Stimulated activated CD4-positive, alpha-beta T cell treated with anti-CD3 and anti-CD28 coated beads, Interleukin-1b, Interleukin-23, amount 100 ng/mL, for 1 hour (primary cell): ENCODE measurements around the gene HLA-DMB.

Source experiments
- DNase-seq, 2 donors: peaks; one replicate each; pipeline ENCODE4 v3.0.0-alpha.2; 2020; ENCODE audit warnings: low read depth in 2 of 2

The HLA-DMB gene

GRCh38 chr6:32971581-32972352 is 30.9 kb upstream of the HLA-DMB start:
- peak; percentile 98 to 100 for DNase-seq

- no peak for DNase-seq
These were observed 30.4 kb upstream of the HLA-DMB start for GRCh38 chr6:32971242-32971580.

- peak; percentile 49 to 72 for DNase-seq
These were observed 29.8 kb upstream of the HLA-DMB start for GRCh38 chr6:32970413-32971241.

- peak in 1 of 2 donors; percentile 58 for DNase-seq
These were observed 29.0 kb upstream of the HLA-DMB start for GRCh38 chr6:32969685-32970412.

- peak in 1 of 2 donors; percentile 56 for DNase-seq
These were observed 28.2 kb upstream of the HLA-DMB start for GRCh38 chr6:32968867-32969684.

- peak; percentile 83 to 93 for DNase-seq
These were observed 27.5 kb upstream of the HLA-DMB start, which contains the start of gene BRD2 for GRCh38 chr6:32968093-32968866. Gene BRD2 (plus strand): TSS chr6:32968594. CDS start chr6:32972899, 4,305 bp downstream.

- no peak for DNase-seq
These were observed 26.6 kb upstream of the HLA-DMB start for GRCh38 chr6:32967151-32968091.

GRCh38 chr6:32964776-32965175 is 23.9 kb upstream of the HLA-DMB start:
- DNase-seq: no peak

- DNase-seq: no peak
These were observed 23.0 kb upstream of the HLA-DMB start for GRCh38 chr6:32963866-32964265.

GRCh38 chr6:32962213-32962826 is 21.5 kb upstream of the HLA-DMB start:
- DNase-seq: no peak

GRCh38 chr6:32960563-32960962 is 19.7 kb upstream of the HLA-DMB start:
- no peak for DNase-seq

GRCh38 chr6:32956176-32956575 is 15.3 kb upstream of the HLA-DMB start:
- no peak for DNase-seq

- no peak for DNase-seq
These were observed 14.4 kb upstream of the HLA-DMB start for GRCh38 chr6:32954986-32955802.

- no peak for DNase-seq
These were observed 13.4 kb upstream of the HLA-DMB start for GRCh38 chr6:32954267-32954666.

- no peak for DNase-seq
These were observed 12.9 kb upstream of the HLA-DMB start for GRCh38 chr6:32953775-32954174.

GRCh38 chr6:32952817-32953739 is 12.2 kb upstream of the HLA-DMB start, which contains the start of gene HLA-DMA:
Gene HLA-DMA (minus strand): TSS chr6:32953097. CDS start chr6:32953036, 61 bp downstream.
- DNase-seq: peak in 1 of 2 donors; percentile 35

- no peak for DNase-seq
These were observed 9.6 kb upstream of the HLA-DMB start for GRCh38 chr6:32950449-32950848.
